ENCODE results near the gene FBXW11. TPM values are rescaled to one million over a fixed set of nuclear protein-coding genes. Genes with fewer than 3 reads are reported as not detected.

The FBXW11 gene
- polyA plus RNA-seq, 2 of the 4 experiments (the other 2 are of a cell fraction), result 39.3 to 80.2 TPM

DNA sequence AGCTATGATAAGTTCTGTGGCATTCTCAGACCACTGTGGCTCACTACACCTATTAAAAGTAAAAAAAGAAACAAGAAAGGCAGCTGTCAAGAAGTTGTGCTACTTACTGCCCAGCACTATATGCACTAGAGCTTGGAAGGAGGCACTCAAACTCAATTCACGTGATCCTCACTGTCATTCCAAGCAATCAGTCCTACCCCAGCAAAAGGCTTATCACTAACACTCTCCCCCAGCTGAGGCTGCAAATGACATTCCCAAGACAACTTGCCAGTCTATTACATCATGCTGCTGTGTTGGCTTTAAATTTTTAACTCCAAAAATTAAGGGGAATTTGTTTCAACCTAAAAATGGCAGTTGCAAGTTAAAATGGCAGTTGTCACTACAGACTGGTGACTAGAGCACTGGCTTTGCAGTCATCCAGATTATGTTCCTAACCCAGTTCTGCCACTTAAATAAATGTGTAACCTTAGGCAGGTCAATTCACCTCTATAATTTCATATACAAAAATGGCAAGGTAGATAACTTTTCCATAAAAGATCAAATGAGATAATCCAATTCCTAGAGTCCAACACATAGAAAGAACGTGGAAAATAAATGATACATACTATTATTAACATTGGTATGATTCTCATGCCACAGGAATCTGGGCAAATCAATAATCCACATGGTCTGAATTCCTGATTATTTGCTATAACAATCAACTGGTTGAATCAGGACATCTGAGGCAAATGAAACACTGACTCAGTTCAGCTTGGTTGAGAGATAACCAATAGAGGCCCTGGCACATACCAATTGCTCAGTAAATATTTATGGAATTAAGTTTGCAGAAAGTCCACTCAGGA is 52.4 kb downstream of the FBXW11 start:
- no peaks in the 10 kb centered on the region for H3K9me3 ChIP-seq
- peak overlapping the region; percentile 68 for H3K4me2 ChIP-seq
- H3K4me3 ChIP-seq, result peak overlapping the region; percentile 1; the same call in 1 of the 3 replicates
- no peak for FAIRE-seq
- TF ChIP-seq MAFK (IDR thresholded peaks at IDR 0.05; ENCODE audit: partially characterized antibody), result no peak
- no peak for TF ChIP-seq CBX8 (IDR thresholded peaks at IDR 0.05)
- TF ChIP-seq HOXB13 (CRISPR knock-in tag; IDR thresholded peaks at IDR 0.05; ENCODE audit: low read depth), result no peak
- no peak for TF ChIP-seq CBX2 (IDR thresholded peaks at IDR 0.05; ENCODE audit: borderline replicate concordance, low read depth)
- TF ChIP-seq CHD2 (IDR thresholded peaks at IDR 0.05; ENCODE audit: low read length, partially characterized antibody), result no peak
- TF ChIP-seq RFX5 (IDR thresholded peaks at IDR 0.05), result no peak
- TF ChIP-seq NPAS2 (CRISPR knock-in tag; IDR thresholded peaks at IDR 0.05; ENCODE audit: borderline replicate concordance), result no peak
- TF ChIP-seq ESRRA (IDR thresholded peaks at IDR 0.05; ENCODE audit: borderline replicate concordance, low read length), result no peak
- TF ChIP-seq BHLHE40 (IDR thresholded peaks at IDR 0.05; ENCODE audit: low read depth, low read length), result no peak
- no peak for TF ChIP-seq EHF (CRISPR knock-in tag; IDR thresholded peaks at IDR 0.05)
- no peak for TF ChIP-seq RCOR1 (IDR thresholded peaks at IDR 0.05; ENCODE audit: low read depth, low read length)
- TF ChIP-seq, protein P1, sequence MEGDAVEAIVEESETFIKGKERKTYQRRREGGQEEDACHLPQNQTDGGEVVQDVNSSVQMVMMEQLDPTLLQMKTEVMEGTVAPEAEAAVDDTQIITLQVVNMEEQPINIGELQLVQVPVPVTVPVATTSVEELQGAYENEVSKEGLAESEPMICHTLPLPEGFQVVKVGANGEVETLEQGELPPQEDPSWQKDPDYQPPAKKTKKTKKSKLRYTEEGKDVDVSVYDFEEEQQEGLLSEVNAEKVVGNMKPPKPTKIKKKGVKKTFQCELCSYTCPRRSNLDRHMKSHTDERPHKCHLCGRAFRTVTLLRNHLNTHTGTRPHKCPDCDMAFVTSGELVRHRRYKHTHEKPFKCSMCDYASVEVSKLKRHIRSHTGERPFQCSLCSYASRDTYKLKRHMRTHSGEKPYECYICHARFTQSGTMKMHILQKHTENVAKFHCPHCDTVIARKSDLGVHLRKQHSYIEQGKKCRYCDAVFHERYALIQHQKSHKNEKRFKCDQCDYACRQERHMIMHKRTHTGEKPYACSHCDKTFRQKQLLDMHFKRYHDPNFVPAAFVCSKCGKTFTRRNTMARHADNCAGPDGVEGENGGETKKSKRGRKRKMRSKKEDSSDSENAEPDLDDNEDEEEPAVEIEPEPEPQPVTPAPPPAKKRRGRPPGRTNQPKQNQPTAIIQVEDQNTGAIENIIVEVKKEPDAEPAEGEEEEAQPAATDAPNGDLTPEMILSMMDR (IDR thresholded peaks at IDR 0.05), result no peak
- TF ChIP-seq FOXS1 (CRISPR knock-in tag; IDR thresholded peaks at IDR 0.05), result no peak
- TF ChIP-seq TP53 (CRISPR knock-in tag; IDR thresholded peaks at IDR 0.05), result no peak
- TF ChIP-seq, protein P2, sequence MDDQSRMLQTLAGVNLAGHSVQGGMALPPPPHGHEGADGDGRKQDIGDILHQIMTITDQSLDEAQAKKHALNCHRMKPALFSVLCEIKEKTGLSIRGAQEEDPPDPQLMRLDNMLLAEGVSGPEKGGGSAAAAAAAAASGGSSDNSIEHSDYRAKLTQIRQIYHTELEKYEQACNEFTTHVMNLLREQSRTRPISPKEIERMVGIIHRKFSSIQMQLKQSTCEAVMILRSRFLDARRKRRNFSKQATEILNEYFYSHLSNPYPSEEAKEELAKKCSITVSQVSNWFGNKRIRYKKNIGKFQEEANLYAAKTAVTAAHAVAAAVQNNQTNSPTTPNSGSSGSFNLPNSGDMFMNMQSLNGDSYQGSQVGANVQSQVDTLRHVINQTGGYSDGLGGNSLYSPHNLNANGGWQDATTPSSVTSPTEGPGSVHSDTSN (IDR thresholded peaks at IDR 0.05), result no peak
- no peak for TF ChIP-seq JUN (IDR thresholded peaks at IDR 0.05)
- TF ChIP-seq, protein P3, sequence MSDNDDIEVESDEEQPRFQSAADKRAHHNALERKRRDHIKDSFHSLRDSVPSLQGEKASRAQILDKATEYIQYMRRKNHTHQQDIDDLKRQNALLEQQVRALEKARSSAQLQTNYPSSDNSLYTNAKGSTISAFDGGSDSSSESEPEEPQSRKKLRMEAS (IDR thresholded peaks at IDR 0.05), result 0 out of 2 replicates have a peak, but pooled peaks have one; percentile 15
- TF ChIP-seq GATA3 (IDR thresholded peaks at IDR 0.05; ENCODE audit: borderline replicate concordance), result peak; percentile 60; the same call in 1 of the 2 replicates
- peak; percentile 60 to 83; a peak in 5 of 6 replicates for ATAC-seq
- peak overlapping the region; percentile 52 to 79 for H3K27ac ChIP-seq
- H3K4me1 ChIP-seq, result peaks cover 67% of the 10 kb centered on the region
- DNase-seq (ENCODE audit: low read depth in 1 of 2, low spot score in 1 of 2), result peak in 1 of 2 experiments; percentile 33
- ChIA-PET POLR2A (no interaction called here), CTCF (interaction anchor here (1.0 to 2.6 kb wide), 2 partner anchors 42 to 234 kb away, joined by 3 to 9 read pairs; partner anchors contain the start of gene STK10)
- 25% methylated on average over 2 of the region's 2 CpGs for WGBS (ENCODE audit: missing lambda C conversion rate)

DNA sequence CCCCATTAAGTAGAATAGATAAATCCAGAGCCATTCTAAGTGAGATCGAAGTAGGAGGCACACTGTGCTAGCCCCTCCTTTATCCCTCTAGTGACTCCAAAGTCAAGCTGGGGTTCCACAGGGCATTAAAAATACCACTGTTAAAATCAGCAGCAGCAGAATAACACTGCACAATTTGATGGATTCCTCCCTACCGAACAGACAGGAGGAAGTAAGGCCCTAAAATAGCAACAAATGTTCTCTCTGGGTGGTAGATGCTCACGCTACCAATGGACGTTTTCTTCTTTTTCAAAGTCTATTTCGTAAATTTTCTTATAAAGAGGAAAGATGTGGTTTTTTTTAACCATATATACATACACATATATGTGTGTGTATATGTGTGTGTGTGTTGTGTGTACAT is 54.4 kb downstream of the FBXW11 start:
- Histone ChIP-seq H3K4me2 (no peak overlapping the region), H3K9me3 (no peaks in the 10 kb centered on the region), H3K4me3 (no peak overlapping the region), H3K27ac (no peak overlapping the region), H3K4me1 (peaks cover 52% of the 10 kb centered on the region)
- WGBS (ENCODE audit: missing lambda C conversion rate), result 86% methylated on average over 5 of the region's 5 CpGs
- no peak for TF ChIP-seq ZC3H11A (IDR thresholded peaks at IDR 0.05)
- TF ChIP-seq KDM1A (IDR thresholded peaks at IDR 0.05; ENCODE audit: low read depth), result no peak
- TF ChIP-seq HEYL (CRISPR knock-in tag; IDR thresholded peaks at IDR 0.05), result no peak
- no peak for TF ChIP-seq BHLHE40 (IDR thresholded peaks at IDR 0.05; ENCODE audit: low read depth, low read length)
- TF ChIP-seq CBX2 (IDR thresholded peaks at IDR 0.05; ENCODE audit: borderline replicate concordance, low read depth), result no peak
- TF ChIP-seq SREBF2 (IDR thresholded peaks at IDR 0.05), result no peak
- TF ChIP-seq, protein P2 (IDR thresholded peaks at IDR 0.05), result no peak
- no peak for TF ChIP-seq SMC3 (IDR thresholded peaks at IDR 0.05)
- TF ChIP-seq TP53 (CRISPR knock-in tag; IDR thresholded peaks at IDR 0.05), result no peak
- TF ChIP-seq RFX5 (IDR thresholded peaks at IDR 0.05), result no peak
- ATAC-seq (no peak), DNase-seq (ENCODE audit: low read depth in 1 of 2, low spot score in 1 of 2) (no peak), FAIRE-seq (no peak)
- POLR2A ChIA-PET, result no interaction called here
- CTCF ChIA-PET, result interaction anchor here (1.2 kb wide), 2 partner anchors 40 to 438 kb away, joined by 3 to 5 read pairs; no protein-coding TSS in a partner anchor
